ENCODE measurements around the gene FARP1.

Gene FARP1

DNA sequence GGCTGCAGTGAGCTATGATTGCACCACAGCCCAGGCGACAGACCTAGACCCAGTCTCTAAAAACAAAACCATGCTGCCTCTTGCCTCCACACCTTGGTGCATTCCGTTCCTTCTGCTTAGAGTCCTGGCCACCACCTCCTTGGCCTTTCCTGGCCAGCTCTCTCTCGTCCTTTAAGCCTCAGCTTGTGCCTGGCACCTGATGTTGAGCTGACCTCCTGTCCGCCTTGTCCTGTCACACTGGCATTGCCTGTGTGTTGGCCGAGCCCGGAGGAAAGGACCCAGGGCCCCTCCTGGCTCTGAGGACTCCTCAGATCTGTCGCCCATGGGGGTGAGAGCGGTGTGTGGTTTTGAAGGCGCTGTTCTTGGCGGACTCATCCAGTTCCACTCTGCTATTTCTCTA lies 290.8 kb downstream of the FARP1 start:
- Histone ChIP-seq H3K36me3 (peaks cover 57% of the 10 kb centered on the region), H3K4me3 (ENCODE audit: low read depth, low read length) (no peak overlapping the region), H3K9me3 (ENCODE audit: severe bottlenecking) (no peaks in the 10 kb centered on the region), H3K27ac (no peak overlapping the region), H3K27me3 (ENCODE audit: insufficient read depth, low read depth, severe bottlenecking) (no peaks in the 10 kb centered on the region)
- no peak for DNase-seq
- TF ChIP-seq, protein P1, sequence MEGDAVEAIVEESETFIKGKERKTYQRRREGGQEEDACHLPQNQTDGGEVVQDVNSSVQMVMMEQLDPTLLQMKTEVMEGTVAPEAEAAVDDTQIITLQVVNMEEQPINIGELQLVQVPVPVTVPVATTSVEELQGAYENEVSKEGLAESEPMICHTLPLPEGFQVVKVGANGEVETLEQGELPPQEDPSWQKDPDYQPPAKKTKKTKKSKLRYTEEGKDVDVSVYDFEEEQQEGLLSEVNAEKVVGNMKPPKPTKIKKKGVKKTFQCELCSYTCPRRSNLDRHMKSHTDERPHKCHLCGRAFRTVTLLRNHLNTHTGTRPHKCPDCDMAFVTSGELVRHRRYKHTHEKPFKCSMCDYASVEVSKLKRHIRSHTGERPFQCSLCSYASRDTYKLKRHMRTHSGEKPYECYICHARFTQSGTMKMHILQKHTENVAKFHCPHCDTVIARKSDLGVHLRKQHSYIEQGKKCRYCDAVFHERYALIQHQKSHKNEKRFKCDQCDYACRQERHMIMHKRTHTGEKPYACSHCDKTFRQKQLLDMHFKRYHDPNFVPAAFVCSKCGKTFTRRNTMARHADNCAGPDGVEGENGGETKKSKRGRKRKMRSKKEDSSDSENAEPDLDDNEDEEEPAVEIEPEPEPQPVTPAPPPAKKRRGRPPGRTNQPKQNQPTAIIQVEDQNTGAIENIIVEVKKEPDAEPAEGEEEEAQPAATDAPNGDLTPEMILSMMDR (IDR thresholded peaks at IDR 0.05; ENCODE audit: low read depth, low read length): no peak

DNA sequence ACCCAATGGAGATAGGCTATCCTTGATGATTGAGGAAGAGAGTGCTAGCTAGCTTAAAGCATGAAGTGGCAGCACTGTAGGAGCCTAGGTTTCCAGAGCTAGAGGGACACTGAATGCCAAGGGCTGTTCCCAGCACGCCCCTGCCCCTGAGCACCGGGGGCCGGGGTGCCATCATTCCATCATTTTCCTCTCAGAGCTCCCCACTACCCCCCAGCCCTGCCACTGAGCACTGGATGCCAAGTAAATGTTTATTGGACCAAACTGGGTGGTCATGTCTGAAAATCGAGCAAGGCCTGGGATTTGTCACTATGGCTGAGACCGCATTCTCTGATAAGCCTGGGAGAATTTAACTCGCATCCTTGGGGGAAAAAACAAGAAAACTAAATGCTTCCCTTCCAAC lies 291.2 kb downstream of the FARP1 start:
- Histone ChIP-seq H3K27ac (no peak overlapping the region), H3K27me3 (ENCODE audit: insufficient read depth, low read depth, severe bottlenecking) (no peaks in the 10 kb centered on the region), H3K36me3 (peaks cover 58% of the 10 kb centered on the region), H3K4me3 (ENCODE audit: low read depth, low read length) (no peak overlapping the region), H3K9me3 (ENCODE audit: severe bottlenecking) (no peaks in the 10 kb centered on the region)
- no peak for DNase-seq
- TF ChIP-seq, protein P1 (IDR thresholded peaks at IDR 0.05; ENCODE audit: low read depth, low read length): no peak

DNA sequence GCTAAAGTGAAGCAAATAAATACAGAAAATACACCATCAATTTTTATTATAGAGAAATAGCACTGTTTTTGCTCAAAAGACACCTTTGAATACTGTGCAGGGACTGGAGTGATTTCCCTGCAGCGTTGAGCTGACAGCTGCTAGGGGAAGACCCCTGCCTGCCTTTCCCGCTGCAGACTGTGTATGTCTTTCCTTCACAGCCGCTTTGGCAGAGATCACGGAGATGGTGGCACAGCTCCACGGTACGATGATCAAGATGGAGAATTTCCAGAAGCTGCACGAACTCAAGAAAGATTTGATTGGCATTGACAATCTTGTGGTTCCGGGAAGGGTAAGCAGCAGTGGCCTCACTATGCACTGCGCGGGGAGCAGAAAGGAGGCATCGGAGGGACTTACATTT lies 292.5 kb downstream of the FARP1 start:
- H3K27ac ChIP-seq: no peak overlapping the region
- H3K27me3 ChIP-seq (ENCODE audit: insufficient read depth, low read depth, severe bottlenecking): no peaks in the 10 kb centered on the region
- H3K9me3 ChIP-seq (ENCODE audit: severe bottlenecking): no peaks in the 10 kb centered on the region
- no peak overlapping the region for H3K4me3 ChIP-seq (ENCODE audit: low read depth, low read length)
- DNase-seq: no peak
- H3K36me3 ChIP-seq: peaks cover 68% of the 10 kb centered on the region
- TF ChIP-seq, protein P1 (IDR thresholded peaks at IDR 0.05; ENCODE audit: low read depth, low read length): no peak

DNA sequence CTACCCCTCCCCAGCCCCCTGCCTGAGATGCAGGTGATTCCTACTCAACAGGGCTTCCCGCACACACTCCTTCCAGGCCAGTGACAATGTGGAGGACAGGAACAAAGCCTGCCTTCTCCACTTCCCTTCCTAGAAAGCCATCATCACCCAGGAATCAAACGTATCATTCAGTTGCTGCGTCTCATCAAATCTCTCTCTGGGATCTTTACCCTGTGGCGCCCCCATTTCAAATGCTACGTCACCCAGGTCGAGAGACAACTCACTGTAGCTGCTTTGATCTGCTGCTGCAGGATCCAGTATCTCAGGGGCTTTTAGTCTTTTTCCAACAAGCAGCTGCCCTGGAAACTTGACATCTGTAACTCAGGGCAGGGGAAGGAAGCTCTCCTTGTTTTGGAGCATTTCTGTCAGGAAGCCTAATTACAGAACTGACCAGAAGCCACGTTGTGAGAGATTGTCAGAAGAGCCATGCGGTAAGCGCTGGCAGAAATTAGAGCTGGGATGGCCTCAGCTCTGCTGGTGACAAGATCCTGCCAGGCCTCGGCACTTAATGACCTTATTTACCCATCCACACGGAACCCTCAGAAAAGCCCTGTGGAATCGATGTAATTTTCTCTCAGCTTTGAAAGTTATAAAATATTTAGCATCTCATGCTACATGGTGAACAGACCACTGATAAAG lies 293.5 kb downstream of the FARP1 start:
- TF ChIP-seq, protein P1 (IDR thresholded peaks at IDR 0.05; ENCODE audit: low read depth, low read length): no peak
- Histone ChIP-seq H3K36me3 (peaks cover 69% of the 10 kb centered on the region), H3K27ac (no peak overlapping the region), H3K27me3 (ENCODE audit: insufficient read depth, low read depth, severe bottlenecking) (no peaks in the 10 kb centered on the region), H3K9me3 (ENCODE audit: severe bottlenecking) (no peaks in the 10 kb centered on the region), H3K4me3 (ENCODE audit: low read depth, low read length) (no peak overlapping the region)
- DNase-seq: no peak

DNA sequence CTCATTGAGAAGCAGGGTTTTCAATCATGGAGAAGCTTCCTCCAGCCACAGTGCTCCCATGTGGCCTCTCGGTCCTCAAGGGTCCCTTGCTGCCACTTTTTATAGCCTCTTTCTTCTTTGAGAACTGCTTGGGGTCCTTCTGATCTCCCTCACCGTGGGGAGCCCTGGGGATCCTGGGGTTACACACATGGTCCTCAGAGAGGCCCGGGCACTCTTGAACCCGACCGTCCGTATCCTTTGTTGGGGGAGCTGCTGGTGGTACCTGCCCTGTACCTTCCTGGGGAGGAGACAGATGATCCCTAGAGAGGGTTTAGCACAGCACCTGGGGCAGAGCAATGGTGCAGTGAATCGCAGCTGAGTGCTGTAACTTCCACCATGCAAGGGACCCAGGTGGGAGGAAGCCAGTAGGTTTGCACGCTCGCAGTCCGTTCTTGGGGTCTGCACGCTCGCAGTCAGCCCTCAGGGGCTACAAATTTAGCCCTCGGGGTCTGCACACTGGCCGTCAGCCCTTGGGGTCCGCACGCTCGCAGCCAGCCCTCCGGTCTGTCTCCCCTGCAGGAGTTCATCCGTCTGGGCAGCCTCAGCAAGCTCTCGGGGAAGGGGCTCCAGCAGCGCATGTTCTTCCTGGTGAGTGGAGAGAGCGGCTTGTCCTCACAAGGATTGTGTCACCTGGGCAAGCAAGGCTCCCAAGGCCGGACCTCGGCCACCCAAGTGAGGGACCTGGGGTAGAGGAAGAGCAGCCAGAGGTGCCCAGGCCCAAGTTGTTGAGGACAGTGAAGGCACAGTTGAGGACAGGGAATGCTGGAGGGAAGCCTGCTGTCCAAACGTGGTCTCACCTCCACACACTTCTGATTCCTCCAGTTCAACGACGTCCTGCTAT lies 295.6 kb downstream of the FARP1 start:
- Histone ChIP-seq H3K4me3 (ENCODE audit: low read depth, low read length) (no peak overlapping the region), H3K27me3 (ENCODE audit: insufficient read depth, low read depth, severe bottlenecking) (no peaks in the 10 kb centered on the region), H3K9me3 (ENCODE audit: severe bottlenecking) (no peaks in the 10 kb centered on the region), H3K27ac (no peak overlapping the region), H3K36me3 (peaks cover 79% of the 10 kb centered on the region)
- TF ChIP-seq, protein P1 (IDR thresholded peaks at IDR 0.05; ENCODE audit: low read depth, low read length): no peak
- no peak for DNase-seq
